Liver (tissue), 3 donors: Measurements from ENCODE around the gene TRAK1.

ENCODE experiments used
- EGR1 ChIP-seq, 2 donors: IDR thresholded peaks; 2 replicates each; pipeline ENCODE4 v1.6.1; 2016 to 2018; ENCODE audit warnings: antibody characterized with exemption in 2 of 2, low read depth in 2 of 2
- YY1 ChIP-seq: IDR thresholded peaks from 2 replicates; pipeline ENCODE4 v1.6.1; 2016; ENCODE audit warnings: antibody characterized with exemption, mild to moderate bottlenecking
- TF ChIP-seq, protein P1 (sequence below): fragments of 150-350 bp; IDR thresholded peaks from 2 replicates; pipeline ENCODE4 v1.5.1; 2017; ENCODE audit warnings: improper control_type of control experiment, low read depth, low read length; ENCODE audit not compliant: missing input control
- TF ChIP-seq, protein P2 (sequence below): IDR thresholded peaks from 2 replicates; pipeline ENCODE4 v1.6.1; 2016; ENCODE audit warnings: antibody characterized with exemption
- TF ChIP-seq, protein P3 (sequence below): IDR thresholded peaks from 2 replicates; pipeline ENCODE4 v1.6.1; 2016; ENCODE audit warnings: antibody characterized with exemption
- TF ChIP-seq, protein P4 (sequence below): IDR thresholded peaks from 2 replicates; pipeline ENCODE4 v1.6.1; 2016; ENCODE audit warnings: antibody characterized with exemption
- donor health status: healthy.
- donor health status: healthy.

DNA sequence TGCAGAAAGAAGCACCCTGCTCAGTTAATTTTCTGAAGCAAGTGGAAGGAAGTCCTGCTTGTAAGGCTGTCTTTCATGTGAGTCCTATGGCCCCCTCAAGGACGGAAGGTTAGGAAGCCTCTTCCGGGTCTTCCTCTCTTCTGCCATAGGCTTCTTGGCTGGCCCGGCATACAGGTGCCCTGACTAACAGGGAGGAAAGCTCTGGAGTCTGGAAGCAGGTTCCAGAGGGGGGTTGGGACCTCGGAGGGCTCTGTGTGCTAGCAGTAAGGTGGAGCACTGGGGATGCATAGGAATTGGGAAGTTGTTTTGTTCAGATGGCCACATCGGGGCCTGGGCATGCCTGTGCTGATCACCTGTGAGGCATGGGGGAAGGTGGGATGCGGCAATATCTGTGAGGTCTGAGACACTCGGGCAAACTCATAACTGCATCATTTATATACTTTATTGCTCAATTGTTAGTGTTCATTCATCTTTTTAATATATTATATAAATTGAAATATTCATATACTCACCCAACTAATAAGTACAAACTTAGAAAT lies 49.6 kb downstream of the TRAK1 start:
- TF ChIP-seq, protein P1, sequence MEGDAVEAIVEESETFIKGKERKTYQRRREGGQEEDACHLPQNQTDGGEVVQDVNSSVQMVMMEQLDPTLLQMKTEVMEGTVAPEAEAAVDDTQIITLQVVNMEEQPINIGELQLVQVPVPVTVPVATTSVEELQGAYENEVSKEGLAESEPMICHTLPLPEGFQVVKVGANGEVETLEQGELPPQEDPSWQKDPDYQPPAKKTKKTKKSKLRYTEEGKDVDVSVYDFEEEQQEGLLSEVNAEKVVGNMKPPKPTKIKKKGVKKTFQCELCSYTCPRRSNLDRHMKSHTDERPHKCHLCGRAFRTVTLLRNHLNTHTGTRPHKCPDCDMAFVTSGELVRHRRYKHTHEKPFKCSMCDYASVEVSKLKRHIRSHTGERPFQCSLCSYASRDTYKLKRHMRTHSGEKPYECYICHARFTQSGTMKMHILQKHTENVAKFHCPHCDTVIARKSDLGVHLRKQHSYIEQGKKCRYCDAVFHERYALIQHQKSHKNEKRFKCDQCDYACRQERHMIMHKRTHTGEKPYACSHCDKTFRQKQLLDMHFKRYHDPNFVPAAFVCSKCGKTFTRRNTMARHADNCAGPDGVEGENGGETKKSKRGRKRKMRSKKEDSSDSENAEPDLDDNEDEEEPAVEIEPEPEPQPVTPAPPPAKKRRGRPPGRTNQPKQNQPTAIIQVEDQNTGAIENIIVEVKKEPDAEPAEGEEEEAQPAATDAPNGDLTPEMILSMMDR, result no peak
- TF ChIP-seq, protein P2, sequence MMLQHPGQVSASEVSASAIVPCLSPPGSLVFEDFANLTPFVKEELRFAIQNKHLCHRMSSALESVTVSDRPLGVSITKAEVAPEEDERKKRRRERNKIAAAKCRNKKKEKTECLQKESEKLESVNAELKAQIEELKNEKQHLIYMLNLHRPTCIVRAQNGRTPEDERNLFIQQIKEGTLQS, result no peak
- TF ChIP-seq, protein P3, sequence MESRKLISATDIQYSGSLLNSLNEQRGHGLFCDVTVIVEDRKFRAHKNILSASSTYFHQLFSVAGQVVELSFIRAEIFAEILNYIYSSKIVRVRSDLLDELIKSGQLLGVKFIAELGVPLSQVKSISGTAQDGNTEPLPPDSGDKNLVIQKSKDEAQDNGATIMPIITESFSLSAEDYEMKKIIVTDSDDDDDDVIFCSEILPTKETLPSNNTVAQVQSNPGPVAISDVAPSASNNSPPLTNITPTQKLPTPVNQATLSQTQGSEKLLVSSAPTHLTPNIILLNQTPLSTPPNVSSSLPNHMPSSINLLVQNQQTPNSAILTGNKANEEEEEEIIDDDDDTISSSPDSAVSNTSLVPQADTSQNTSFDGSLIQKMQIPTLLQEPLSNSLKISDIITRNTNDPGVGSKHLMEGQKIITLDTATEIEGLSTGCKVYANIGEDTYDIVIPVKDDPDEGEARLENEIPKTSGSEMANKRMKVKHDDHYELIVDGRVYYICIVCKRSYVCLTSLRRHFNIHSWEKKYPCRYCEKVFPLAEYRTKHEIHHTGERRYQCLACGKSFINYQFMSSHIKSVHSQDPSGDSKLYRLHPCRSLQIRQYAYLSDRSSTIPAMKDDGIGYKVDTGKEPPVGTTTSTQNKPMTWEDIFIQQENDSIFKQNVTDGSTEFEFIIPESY, result no peak
- TF ChIP-seq EGR1 (IDR thresholded peaks at IDR 0.05; ENCODE audit: low read depth in 2 of 2), result no peak
- TF ChIP-seq YY1, result no peak
- TF ChIP-seq, protein P4, sequence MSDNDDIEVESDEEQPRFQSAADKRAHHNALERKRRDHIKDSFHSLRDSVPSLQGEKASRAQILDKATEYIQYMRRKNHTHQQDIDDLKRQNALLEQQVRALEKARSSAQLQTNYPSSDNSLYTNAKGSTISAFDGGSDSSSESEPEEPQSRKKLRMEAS, result no peak
